Measurements from ENCODE around the gene DCHS1. TPM values are rescaled to one million over a fixed set of nuclear protein-coding genes. Genes with fewer than 3 reads are reported as not detected.

Gene DCHS1
- total and polyA plus RNA-seq, 9 of the 15 experiments (the other 6 are each of a cell fraction or from before 2014, with no cell fraction given), result 0.04 to 0.49 (median 0.14) TPM; not detected in 2

DNA sequence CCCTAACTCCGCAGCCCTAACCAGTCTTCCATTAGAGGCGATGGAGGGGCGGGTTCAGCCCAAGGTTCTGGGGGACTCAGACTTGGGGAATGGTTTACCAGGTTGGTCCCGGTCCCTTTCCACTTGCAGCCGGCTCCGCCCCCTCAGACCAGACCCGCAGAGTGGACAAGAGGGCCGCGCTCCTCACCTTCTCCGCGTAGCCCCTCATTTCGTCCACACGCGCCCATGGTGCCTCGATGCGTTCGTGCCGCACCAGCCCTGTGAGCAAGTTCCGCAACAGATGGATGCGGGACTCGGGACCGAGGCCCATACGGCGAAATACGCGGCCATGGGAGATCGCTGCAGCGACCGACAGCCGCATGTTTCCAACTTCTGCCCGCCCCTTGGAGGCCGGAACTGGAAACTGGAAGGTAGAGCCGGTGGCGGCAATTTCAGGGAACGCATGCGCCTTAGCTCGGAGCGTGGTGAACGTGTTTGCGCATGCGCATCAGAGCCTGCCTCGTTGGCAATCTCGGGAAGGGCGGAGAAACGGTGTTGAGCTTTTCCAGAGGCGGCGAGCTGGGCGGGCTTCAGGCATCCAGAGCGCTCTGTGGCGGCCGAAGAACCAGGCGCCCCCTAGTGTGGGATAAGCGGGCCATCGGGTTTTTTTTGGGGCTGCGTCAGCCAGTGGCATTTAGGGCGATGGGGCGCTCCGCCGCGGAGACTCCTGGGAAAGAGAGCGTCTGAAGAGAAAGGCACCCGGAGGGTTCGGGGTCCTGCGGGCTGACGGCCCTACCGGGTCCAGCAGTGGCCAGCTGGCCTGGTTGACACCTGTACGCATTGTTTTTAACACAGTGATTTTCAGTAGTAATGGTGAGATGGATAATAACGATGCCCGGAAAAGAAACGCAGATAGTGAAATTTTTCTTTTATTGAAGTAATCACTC lies 27.6 kb upstream of the DCHS1 start, which contains the start of gene MRPL17 (continued):
- peak; percentile 10; the same call in 1 of the 2 replicates for TF ChIP-seq NBN (IDR thresholded peaks at IDR 0.05; ENCODE audit: low read depth)
- TF ChIP-seq KLF13 (tag; IDR thresholded peaks at IDR 0.05; ENCODE audit: borderline replicate concordance, low read depth), result peak; percentile 73; the same call in 1 of the 2 replicates
- TF ChIP-seq EP400 (IDR thresholded peaks at IDR 0.05), result peak; percentile 98
- TF ChIP-seq STAT5A (IDR thresholded peaks at IDR 0.05; ENCODE audit: borderline replicate concordance, low read length), result no peak
- TF ChIP-seq ZNF165 (CRISPR knock-in tag; IDR thresholded peaks at IDR 0.05; ENCODE audit: borderline replicate concordance), result no peak
- TF ChIP-seq CBX8 (IDR thresholded peaks at IDR 0.05; ENCODE audit: borderline replicate concordance, extremely low read depth, low read depth, low read length, poor library complexity, severe bottlenecking), result no peak
- peak; percentile 73; the same call in 1 of the 2 replicates for TF ChIP-seq ZNF431 (CRISPR knock-in tag; IDR thresholded peaks at IDR 0.05)
- TF ChIP-seq, protein P1, sequence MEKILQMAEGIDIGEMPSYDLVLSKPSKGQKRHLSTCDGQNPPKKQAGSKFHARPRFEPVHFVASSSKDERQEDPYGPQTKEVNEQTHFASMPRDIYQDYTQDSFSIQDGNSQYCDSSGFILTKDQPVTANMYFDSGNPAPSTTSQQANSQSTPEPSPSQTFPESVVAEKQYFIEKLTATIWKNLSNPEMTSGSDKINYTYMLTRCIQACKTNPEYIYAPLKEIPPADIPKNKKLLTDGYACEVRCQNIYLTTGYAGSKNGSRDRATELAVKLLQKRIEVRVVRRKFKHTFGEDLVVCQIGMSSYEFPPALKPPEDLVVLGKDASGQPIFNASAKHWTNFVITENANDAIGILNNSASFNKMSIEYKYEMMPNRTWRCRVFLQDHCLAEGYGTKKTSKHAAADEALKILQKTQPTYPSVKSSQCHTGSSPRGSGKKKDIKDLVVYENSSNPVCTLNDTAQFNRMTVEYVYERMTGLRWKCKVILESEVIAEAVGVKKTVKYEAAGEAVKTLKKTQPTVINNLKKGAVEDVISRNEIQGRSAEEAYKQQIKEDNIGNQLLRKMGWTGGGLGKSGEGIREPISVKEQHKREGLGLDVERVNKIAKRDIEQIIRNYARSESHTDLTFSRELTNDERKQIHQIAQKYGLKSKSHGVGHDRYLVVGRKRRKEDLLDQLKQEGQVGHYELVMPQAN (IDR thresholded peaks at IDR 0.05; ENCODE audit: borderline replicate concordance), result peak; percentile 97
- peak; percentile 55 for TF ChIP-seq CCNT2 (IDR thresholded peaks at IDR 0.05; ENCODE audit: borderline replicate concordance, extremely low read depth, insufficient read length, low read depth, low read length)
- no peak for TF ChIP-seq ZNF140 (CRISPR knock-in tag; IDR thresholded peaks at IDR 0.05)
- TF ChIP-seq NR2C1 (IDR thresholded peaks at IDR 0.05), result no peak
- TF ChIP-seq NR2C1 (tag; IDR thresholded peaks at IDR 0.05), result no peak
- TF ChIP-seq NEUROD1 (IDR thresholded peaks at IDR 0.05; ENCODE audit: borderline replicate concordance, low read depth, low read length, partially characterized antibody), result peak; percentile 44
- TF ChIP-seq, protein P2, sequence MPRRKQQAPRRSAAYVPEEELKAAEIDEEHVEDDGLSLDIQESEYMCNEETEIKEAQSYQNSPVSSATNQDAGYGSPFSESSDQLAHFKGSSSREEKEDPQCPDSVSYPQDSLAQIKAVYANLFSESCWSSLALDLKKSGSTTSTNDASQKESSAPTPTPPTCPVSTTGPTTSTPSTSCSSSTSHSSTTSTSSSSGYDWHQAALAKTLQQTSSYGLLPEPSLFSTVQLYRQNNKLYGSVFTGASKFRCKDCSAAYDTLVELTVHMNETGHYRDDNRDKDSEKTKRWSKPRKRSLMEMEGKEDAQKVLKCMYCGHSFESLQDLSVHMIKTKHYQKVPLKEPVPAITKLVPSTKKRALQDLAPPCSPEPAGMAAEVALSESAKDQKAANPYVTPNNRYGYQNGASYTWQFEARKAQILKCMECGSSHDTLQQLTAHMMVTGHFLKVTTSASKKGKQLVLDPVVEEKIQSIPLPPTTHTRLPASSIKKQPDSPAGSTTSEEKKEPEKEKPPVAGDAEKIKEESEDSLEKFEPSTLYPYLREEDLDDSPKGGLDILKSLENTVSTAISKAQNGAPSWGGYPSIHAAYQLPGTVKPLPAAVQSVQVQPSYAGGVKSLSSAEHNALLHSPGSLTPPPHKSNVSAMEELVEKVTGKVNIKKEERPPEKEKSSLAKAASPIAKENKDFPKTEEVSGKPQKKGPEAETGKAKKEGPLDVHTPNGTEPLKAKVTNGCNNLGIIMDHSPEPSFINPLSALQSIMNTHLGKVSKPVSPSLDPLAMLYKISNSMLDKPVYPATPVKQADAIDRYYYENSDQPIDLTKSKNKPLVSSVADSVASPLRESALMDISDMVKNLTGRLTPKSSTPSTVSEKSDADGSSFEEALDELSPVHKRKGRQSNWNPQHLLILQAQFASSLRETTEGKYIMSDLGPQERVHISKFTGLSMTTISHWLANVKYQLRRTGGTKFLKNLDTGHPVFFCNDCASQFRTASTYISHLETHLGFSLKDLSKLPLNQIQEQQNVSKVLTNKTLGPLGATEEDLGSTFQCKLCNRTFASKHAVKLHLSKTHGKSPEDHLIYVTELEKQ (CRISPR knock-in tag; IDR thresholded peaks at IDR 0.05), result 0 out of 2 replicates have a peak, but pooled peaks have one; percentile 21
- no peak for TF ChIP-seq HDAC3 (IDR thresholded peaks at IDR 0.05; ENCODE audit: borderline replicate concordance, partially characterized antibody)
- TF ChIP-seq, protein P3, sequence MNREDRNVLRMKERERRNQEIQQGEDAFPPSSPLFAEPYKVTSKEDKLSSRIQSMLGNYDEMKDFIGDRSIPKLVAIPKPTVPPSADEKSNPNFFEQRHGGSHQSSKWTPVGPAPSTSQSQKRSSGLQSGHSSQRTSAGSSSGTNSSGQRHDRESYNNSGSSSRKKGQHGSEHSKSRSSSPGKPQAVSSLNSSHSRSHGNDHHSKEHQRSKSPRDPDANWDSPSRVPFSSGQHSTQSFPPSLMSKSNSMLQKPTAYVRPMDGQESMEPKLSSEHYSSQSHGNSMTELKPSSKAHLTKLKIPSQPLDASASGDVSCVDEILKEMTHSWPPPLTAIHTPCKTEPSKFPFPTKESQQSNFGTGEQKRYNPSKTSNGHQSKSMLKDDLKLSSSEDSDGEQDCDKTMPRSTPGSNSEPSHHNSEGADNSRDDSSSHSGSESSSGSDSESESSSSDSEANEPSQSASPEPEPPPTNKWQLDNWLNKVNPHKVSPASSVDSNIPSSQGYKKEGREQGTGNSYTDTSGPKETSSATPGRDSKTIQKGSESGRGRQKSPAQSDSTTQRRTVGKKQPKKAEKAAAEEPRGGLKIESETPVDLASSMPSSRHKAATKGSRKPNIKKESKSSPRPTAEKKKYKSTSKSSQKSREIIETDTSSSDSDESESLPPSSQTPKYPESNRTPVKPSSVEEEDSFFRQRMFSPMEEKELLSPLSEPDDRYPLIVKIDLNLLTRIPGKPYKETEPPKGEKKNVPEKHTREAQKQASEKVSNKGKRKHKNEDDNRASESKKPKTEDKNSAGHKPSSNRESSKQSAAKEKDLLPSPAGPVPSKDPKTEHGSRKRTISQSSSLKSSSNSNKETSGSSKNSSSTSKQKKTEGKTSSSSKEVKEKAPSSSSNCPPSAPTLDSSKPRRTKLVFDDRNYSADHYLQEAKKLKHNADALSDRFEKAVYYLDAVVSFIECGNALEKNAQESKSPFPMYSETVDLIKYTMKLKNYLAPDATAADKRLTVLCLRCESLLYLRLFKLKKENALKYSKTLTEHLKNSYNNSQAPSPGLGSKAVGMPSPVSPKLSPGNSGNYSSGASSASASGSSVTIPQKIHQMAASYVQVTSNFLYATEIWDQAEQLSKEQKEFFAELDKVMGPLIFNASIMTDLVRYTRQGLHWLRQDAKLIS (CRISPR knock-in tag; IDR thresholded peaks at IDR 0.05), result peak; percentile 54; the same call in 1 of the 2 replicates

Data from K562 (cell line).